ENCODE measurements around the gene LPP. TPM values are rescaled to one million over a fixed set of nuclear protein-coding genes. Genes with fewer than 3 reads are reported as not detected.
A peak's percentile ranks its signal among the peaks of the same experiment; 100 is the strongest.

The LPP gene
- total RNA-seq, 1 donor from 2014 or later, result 184 TPM

- no peak overlapping the region for H3K4me3 Mint-ChIP-seq (ENCODE audit: unreplicated experiment)
- peak overlapping the region; percentile 76 for H3K27ac Mint-ChIP-seq (ENCODE audit: unreplicated experiment)
- H3K9me3 Mint-ChIP-seq (ENCODE audit: unreplicated experiment), result no peaks in the 10 kb centered on the region
- peaks cover 45% of the 10 kb centered on the region for H3K4me1 Mint-ChIP-seq (ENCODE audit: unreplicated experiment)
- no peaks in the 10 kb centered on the region for H3K36me3 Mint-ChIP-seq (ENCODE audit: unreplicated experiment)
- DNase-seq (ENCODE audit: extremely low spot score, unreplicated experiment), result no peak
- no peaks in the 10 kb centered on the region for H3K27me3 Mint-ChIP-seq (ENCODE audit: unreplicated experiment)
- TF ChIP-seq CTCF (IDR thresholded peaks at IDR 0.05), result no peak
Measured at GRCh38 chr3:188590557-188590956, 436.6 kb downstream of the LPP start.

GRCh38 chr3:188594139-188594538 lies 440.2 kb downstream of the LPP start:
- no peaks in the 10 kb centered on the region for H3K27me3 Mint-ChIP-seq (ENCODE audit: unreplicated experiment)
- no peaks in the 10 kb centered on the region for H3K9me3 Mint-ChIP-seq (ENCODE audit: unreplicated experiment)
- peaks cover 66% of the 10 kb centered on the region for H3K4me1 Mint-ChIP-seq (ENCODE audit: unreplicated experiment)
- TF ChIP-seq CTCF (IDR thresholded peaks at IDR 0.05), result no peak
- H3K36me3 Mint-ChIP-seq (ENCODE audit: unreplicated experiment), result no peaks in the 10 kb centered on the region
- no peak for DNase-seq (ENCODE audit: extremely low spot score, unreplicated experiment)
- peak overlapping the region; percentile 72 for H3K27ac Mint-ChIP-seq (ENCODE audit: unreplicated experiment)
- H3K4me3 Mint-ChIP-seq (ENCODE audit: unreplicated experiment), result no peak overlapping the region

- H3K27ac Mint-ChIP-seq (ENCODE audit: unreplicated experiment), result peak overlapping the region; percentile 85
- H3K9me3 Mint-ChIP-seq (ENCODE audit: unreplicated experiment), result no peaks in the 10 kb centered on the region
- no peaks in the 10 kb centered on the region for H3K27me3 Mint-ChIP-seq (ENCODE audit: unreplicated experiment)
- TF ChIP-seq CTCF (IDR thresholded peaks at IDR 0.05), result no peak
- H3K4me1 Mint-ChIP-seq (ENCODE audit: unreplicated experiment), result peaks cover 54% of the 10 kb centered on the region
- DNase-seq (ENCODE audit: extremely low spot score, unreplicated experiment), result no peak
- no peak overlapping the region for H3K4me3 Mint-ChIP-seq (ENCODE audit: unreplicated experiment)
- peaks cover 2% of the 10 kb centered on the region for H3K36me3 Mint-ChIP-seq (ENCODE audit: unreplicated experiment)
Measured at GRCh38 chr3:188595890-188596376, 442.0 kb downstream of the LPP start.

- no peak for DNase-seq (ENCODE audit: extremely low spot score, unreplicated experiment)
- Mint-ChIP-seq H3K27me3 (ENCODE audit: unreplicated experiment) (no peaks in the 10 kb centered on the region), H3K27ac (ENCODE audit: unreplicated experiment) (no peak overlapping the region), H3K9me3 (ENCODE audit: unreplicated experiment) (no peaks in the 10 kb centered on the region), H3K36me3 (ENCODE audit: unreplicated experiment) (peaks cover 2% of the 10 kb centered on the region), H3K4me1 (ENCODE audit: unreplicated experiment) (peaks cover 36% of the 10 kb centered on the region), H3K4me3 (ENCODE audit: unreplicated experiment) (no peak overlapping the region)
- TF ChIP-seq CTCF (IDR thresholded peaks at IDR 0.05), result no peak
Measured at GRCh38 chr3:188598894-188599293, 444.9 kb downstream of the LPP start.

GRCh38 chr3:188602111-188602510 lies 448.2 kb downstream of the LPP start:
- TF ChIP-seq CTCF (IDR thresholded peaks at IDR 0.05), result no peak
- peaks cover 2% of the 10 kb centered on the region for H3K36me3 Mint-ChIP-seq (ENCODE audit: unreplicated experiment)
- no peak overlapping the region for H3K4me3 Mint-ChIP-seq (ENCODE audit: unreplicated experiment)
- no peak for DNase-seq (ENCODE audit: extremely low spot score, unreplicated experiment)
- peaks cover 38% of the 10 kb centered on the region for H3K4me1 Mint-ChIP-seq (ENCODE audit: unreplicated experiment)
- no peak overlapping the region for H3K27ac Mint-ChIP-seq (ENCODE audit: unreplicated experiment)
- H3K9me3 Mint-ChIP-seq (ENCODE audit: unreplicated experiment), result no peaks in the 10 kb centered on the region
- no peaks in the 10 kb centered on the region for H3K27me3 Mint-ChIP-seq (ENCODE audit: unreplicated experiment)

Measured in osteocyte (in vitro differentiated cells).